ENCODE measurements around the gene CATSPERZ. TPM values are rescaled to one million over a fixed set of nuclear protein-coding genes. Genes with fewer than 3 reads are reported as not detected.

Gene CATSPERZ
- total RNA-seq, 2 donors from 2014 or later = not detected

- peaks cover 10% of the 10 kb centered on the region for H3K27me3 Mint-ChIP-seq (ENCODE audit: insufficient read depth)
- Histone ChIP-seq H3K9ac (ENCODE audit: extremely low read depth, low read length, poor library complexity, severe bottlenecking) (no peak overlapping the region), H3K27ac (ENCODE audit: low read depth, low read length) (no peak overlapping the region), H3K9me3 (ENCODE audit: control insufficient read depth, low read length) (no peaks in the 10 kb centered on the region), H3K27me3 (ENCODE audit: control insufficient read depth, insufficient read depth, low read length, poor library complexity, severe bottlenecking) (no peaks in the 10 kb centered on the region), H3K4me3 (ENCODE audit: low read length) (no peak overlapping the region), H3K4me1 (ENCODE audit: control insufficient read depth, insufficient read depth, low read length) (no peaks in the 10 kb centered on the region), H3K36me3 (ENCODE audit: control insufficient read depth, insufficient read depth, low read length) (no peaks in the 10 kb centered on the region)
- no peak overlapping the region for H3K27ac Mint-ChIP-seq
- H3K4me3 Mint-ChIP-seq = no peak overlapping the region
- 46 to 68% methylated on average over 7 to 10 of the region's 13 CpGs for WGBS, 2 experiments (ENCODE audit: insufficient coverage in 1 of 2, insufficient read length in 1 of 2)
- TF ChIP-seq, protein P1, sequence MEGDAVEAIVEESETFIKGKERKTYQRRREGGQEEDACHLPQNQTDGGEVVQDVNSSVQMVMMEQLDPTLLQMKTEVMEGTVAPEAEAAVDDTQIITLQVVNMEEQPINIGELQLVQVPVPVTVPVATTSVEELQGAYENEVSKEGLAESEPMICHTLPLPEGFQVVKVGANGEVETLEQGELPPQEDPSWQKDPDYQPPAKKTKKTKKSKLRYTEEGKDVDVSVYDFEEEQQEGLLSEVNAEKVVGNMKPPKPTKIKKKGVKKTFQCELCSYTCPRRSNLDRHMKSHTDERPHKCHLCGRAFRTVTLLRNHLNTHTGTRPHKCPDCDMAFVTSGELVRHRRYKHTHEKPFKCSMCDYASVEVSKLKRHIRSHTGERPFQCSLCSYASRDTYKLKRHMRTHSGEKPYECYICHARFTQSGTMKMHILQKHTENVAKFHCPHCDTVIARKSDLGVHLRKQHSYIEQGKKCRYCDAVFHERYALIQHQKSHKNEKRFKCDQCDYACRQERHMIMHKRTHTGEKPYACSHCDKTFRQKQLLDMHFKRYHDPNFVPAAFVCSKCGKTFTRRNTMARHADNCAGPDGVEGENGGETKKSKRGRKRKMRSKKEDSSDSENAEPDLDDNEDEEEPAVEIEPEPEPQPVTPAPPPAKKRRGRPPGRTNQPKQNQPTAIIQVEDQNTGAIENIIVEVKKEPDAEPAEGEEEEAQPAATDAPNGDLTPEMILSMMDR (conservative IDR thresholded peaks at IDR 0.05) = no peak
- peak; percentile 89 for DNase-seq
- H3K36me3 Mint-ChIP-seq (ENCODE audit: low read depth) = no peaks in the 10 kb centered on the region
- H3K4me1 Mint-ChIP-seq = peaks cover 10% of the 10 kb centered on the region
- H3K9me3 Mint-ChIP-seq = no peaks in the 10 kb centered on the region
These were observed 34.9 kb downstream of the CATSPERZ start for GRCh38 chr11:64334764-64335735.

- Mint-ChIP-seq H3K4me1 (peaks cover 11% of the 10 kb centered on the region), H3K27me3 (ENCODE audit: insufficient read depth) (peaks cover 13% of the 10 kb centered on the region), H3K36me3 (ENCODE audit: low read depth) (no peaks in the 10 kb centered on the region), H3K4me3 (no peak overlapping the region), H3K9me3 (no peaks in the 10 kb centered on the region), H3K27ac (no peak overlapping the region)
- Histone ChIP-seq H3K9ac (ENCODE audit: extremely low read depth, low read length, poor library complexity, severe bottlenecking) (no peak overlapping the region), H3K27ac (ENCODE audit: low read depth, low read length) (no peak overlapping the region), H3K36me3 (ENCODE audit: control insufficient read depth, insufficient read depth, low read length) (no peaks in the 10 kb centered on the region), H3K4me3 (ENCODE audit: low read length) (no peak overlapping the region), H3K27me3 (ENCODE audit: control insufficient read depth, insufficient read depth, low read length, poor library complexity, severe bottlenecking) (no peaks in the 10 kb centered on the region), H3K9me3 (ENCODE audit: control insufficient read depth, low read length) (no peaks in the 10 kb centered on the region), H3K4me1 (ENCODE audit: control insufficient read depth, insufficient read depth, low read length) (no peaks in the 10 kb centered on the region)
- TF ChIP-seq, protein P1 (conservative IDR thresholded peaks at IDR 0.05) = no peak
- DNase-seq = no peak
- 92 to 96% methylated on average over 7 of the region's 8 CpGs for WGBS, 2 experiments (ENCODE audit: insufficient coverage in 1 of 2, insufficient read length in 1 of 2)
These were observed 37.5 kb downstream of the CATSPERZ start for GRCh38 chr11:64337538-64338249.

GRCh38 chr11:64338716-64339115 is 38.6 kb downstream of the CATSPERZ start:
- Mint-ChIP-seq H3K27ac (no peak overlapping the region), H3K4me3 (no peak overlapping the region), H3K4me1 (peaks cover 11% of the 10 kb centered on the region), H3K9me3 (no peaks in the 10 kb centered on the region), H3K27me3 (ENCODE audit: insufficient read depth) (peaks cover 13% of the 10 kb centered on the region), H3K36me3 (ENCODE audit: low read depth) (no peaks in the 10 kb centered on the region)
- 89 to 91% methylated on average over 8 of the region's 8 CpGs for WGBS, 2 experiments (ENCODE audit: insufficient coverage in 1 of 2, insufficient read length in 1 of 2)
- no peaks in the 10 kb centered on the region for H3K27me3 ChIP-seq (ENCODE audit: control insufficient read depth, insufficient read depth, low read length, poor library complexity, severe bottlenecking)
- H3K9me3 ChIP-seq (ENCODE audit: control insufficient read depth, low read length) = no peaks in the 10 kb centered on the region
- H3K36me3 ChIP-seq (ENCODE audit: control insufficient read depth, insufficient read depth, low read length) = no peaks in the 10 kb centered on the region
- no peak for DNase-seq
- H3K27ac ChIP-seq (ENCODE audit: low read depth, low read length) = no peak overlapping the region
- TF ChIP-seq, protein P1 (conservative IDR thresholded peaks at IDR 0.05) = no peak
- H3K9ac ChIP-seq (ENCODE audit: extremely low read depth, low read length, poor library complexity, severe bottlenecking) = no peak overlapping the region
- H3K4me1 ChIP-seq (ENCODE audit: control insufficient read depth, insufficient read depth, low read length) = no peaks in the 10 kb centered on the region
- H3K4me3 ChIP-seq (ENCODE audit: low read length) = no peak overlapping the region

All from endodermal cell (in vitro differentiated cells).